ENCODE data around the gene DDX18.

DDX18 gene

GRCh38 chr2:117774716-117775115, 39.8 kb upstream of the DDX18 start:
- Histone ChIP-seq H3K79me2 (ENCODE audit: insufficient read depth, low read length) (no peaks in the 10 kb centered on the region), H3K27ac (ENCODE audit: low read depth, low read length, poor library complexity, severe bottlenecking) (no peak overlapping the region), H3K4me1 (ENCODE audit: insufficient read depth, low read length, severe bottlenecking) (no peaks in the 10 kb centered on the region), H3K9ac (ENCODE audit: low read length) (no peak overlapping the region), H3K36me3 (ENCODE audit: insufficient read depth, low read length) (no peaks in the 10 kb centered on the region), H4K20me1 (ENCODE audit: insufficient read depth, low read length) (no peaks in the 10 kb centered on the region), H2AFZ (ENCODE audit: low read length) (no peak overlapping the region), H3K4me2 (ENCODE audit: low read length) (no peak overlapping the region), H3K9me3 (ENCODE audit: low read length) (no peaks in the 10 kb centered on the region), H3F3A (ENCODE audit: insufficient read depth, low read length) (no peaks in the 10 kb centered on the region), H3K4me3 (ENCODE audit: low read depth, low read length, poor library complexity, severe bottlenecking) (no peak overlapping the region), H3K9me2 (ENCODE audit: low read depth, low read length) (no peaks in the 10 kb centered on the region), H3K27me3 (ENCODE audit: insufficient read depth, low read length) (no peaks in the 10 kb centered on the region)
- no peak for TF ChIP-seq EZH2 (IDR thresholded peaks at IDR 0.05; ENCODE audit: borderline replicate concordance, low read length)
- TF ChIP-seq CTCF (IDR thresholded peaks at IDR 0.05; ENCODE audit: low read length) = no peak

DNA sequence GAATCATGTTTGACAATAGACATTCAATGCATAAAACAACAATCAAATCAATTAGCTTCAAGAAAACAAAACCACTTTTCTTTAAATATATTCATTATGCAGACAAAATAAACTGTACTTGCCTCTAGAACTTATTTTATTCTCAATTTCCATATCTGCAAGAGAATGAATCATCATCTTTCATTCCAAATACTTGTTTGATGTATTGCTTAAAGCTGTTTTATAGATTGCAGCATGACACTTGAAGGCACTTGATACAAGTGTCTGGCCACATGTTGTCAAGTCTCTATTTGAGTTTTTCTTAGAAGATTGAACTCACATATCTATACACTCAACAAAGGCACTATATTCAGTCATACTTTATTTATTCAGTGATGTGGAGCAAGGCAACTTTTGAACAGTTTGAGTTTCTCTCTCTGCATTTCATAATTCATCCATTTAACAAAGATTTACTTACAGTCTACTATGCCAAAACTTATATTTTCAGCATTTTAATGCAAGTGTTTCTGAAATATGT, 38.7 kb upstream of the DDX18 start:
- no peak overlapping the region for H3K4me2 ChIP-seq (ENCODE audit: low read length)
- no peaks in the 10 kb centered on the region for H3K36me3 ChIP-seq (ENCODE audit: insufficient read depth, low read length)
- H3K9me3 ChIP-seq (ENCODE audit: low read length) = no peaks in the 10 kb centered on the region
- no peak overlapping the region for H3K27ac ChIP-seq (ENCODE audit: low read depth, low read length, poor library complexity, severe bottlenecking)
- H3K4me3 ChIP-seq (ENCODE audit: low read depth, low read length, poor library complexity, severe bottlenecking) = no peak overlapping the region
- no peak overlapping the region for H3K9ac ChIP-seq (ENCODE audit: low read length)
- no peaks in the 10 kb centered on the region for H3K79me2 ChIP-seq (ENCODE audit: insufficient read depth, low read length)
- no peaks in the 10 kb centered on the region for H3F3A ChIP-seq (ENCODE audit: insufficient read depth, low read length)
- H2AFZ ChIP-seq (ENCODE audit: low read length) = no peak overlapping the region
- H3K27me3 ChIP-seq (ENCODE audit: insufficient read depth, low read length) = no peaks in the 10 kb centered on the region
- H4K20me1 ChIP-seq (ENCODE audit: insufficient read depth, low read length) = no peaks in the 10 kb centered on the region
- no peaks in the 10 kb centered on the region for H3K4me1 ChIP-seq (ENCODE audit: insufficient read depth, low read length, severe bottlenecking)
- no peaks in the 10 kb centered on the region for H3K9me2 ChIP-seq (ENCODE audit: low read depth, low read length)
- no peak for TF ChIP-seq EZH2 (IDR thresholded peaks at IDR 0.05; ENCODE audit: borderline replicate concordance, low read length)
- TF ChIP-seq CTCF (IDR thresholded peaks at IDR 0.05; ENCODE audit: low read length) = no peak

DNA sequence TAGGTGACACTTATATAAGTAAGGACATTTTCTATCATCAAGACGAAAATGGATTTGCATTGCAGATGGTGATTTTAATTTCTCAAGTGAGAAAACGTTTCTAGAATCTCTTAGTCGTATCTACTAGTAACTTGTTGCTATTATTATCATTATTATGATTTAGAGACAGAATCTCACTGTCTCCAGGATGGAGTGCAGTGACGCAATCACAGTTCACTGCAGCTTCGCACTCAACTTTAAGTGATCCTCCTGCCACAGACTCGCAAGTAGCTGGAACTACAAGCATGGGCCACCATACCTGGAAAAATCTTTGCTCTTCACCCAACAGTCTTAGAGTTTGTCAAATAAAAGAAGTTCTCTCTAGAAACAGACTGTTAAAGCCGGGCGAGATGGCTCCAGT, 37.6 kb upstream of the DDX18 start:
- no peaks in the 10 kb centered on the region for H3K9me2 ChIP-seq (ENCODE audit: low read depth, low read length)
- H3K4me1 ChIP-seq (ENCODE audit: insufficient read depth, low read length, severe bottlenecking) = no peaks in the 10 kb centered on the region
- no peak overlapping the region for H3K27ac ChIP-seq (ENCODE audit: low read depth, low read length, poor library complexity, severe bottlenecking)
- H2AFZ ChIP-seq (ENCODE audit: low read length) = no peak overlapping the region
- H3K9ac ChIP-seq (ENCODE audit: low read length) = no peak overlapping the region
- H3K36me3 ChIP-seq (ENCODE audit: insufficient read depth, low read length) = no peaks in the 10 kb centered on the region
- no peak overlapping the region for H3K4me2 ChIP-seq (ENCODE audit: low read length)
- no peaks in the 10 kb centered on the region for H3K27me3 ChIP-seq (ENCODE audit: insufficient read depth, low read length)
- no peak for TF ChIP-seq CTCF (IDR thresholded peaks at IDR 0.05; ENCODE audit: low read length)
- no peak for TF ChIP-seq EZH2 (IDR thresholded peaks at IDR 0.05; ENCODE audit: borderline replicate concordance, low read length)
- H3K4me3 ChIP-seq (ENCODE audit: low read depth, low read length, poor library complexity, severe bottlenecking) = no peak overlapping the region
- no peaks in the 10 kb centered on the region for H3F3A ChIP-seq (ENCODE audit: insufficient read depth, low read length)
- H3K79me2 ChIP-seq (ENCODE audit: insufficient read depth, low read length) = no peaks in the 10 kb centered on the region
- no peaks in the 10 kb centered on the region for H4K20me1 ChIP-seq (ENCODE audit: insufficient read depth, low read length)
- H3K9me3 ChIP-seq (ENCODE audit: low read length) = no peaks in the 10 kb centered on the region

Measured in OCI-LY1 (cell line).